Liver (tissue), 3 donors: ENCODE data around the gene TPPP.

Experiments
- FOXA1 ChIP-seq: IDR thresholded peaks from 2 replicates; pipeline ENCODE4 v1.6.1; 2016; ENCODE audit warnings: antibody characterized with exemption
- JUND ChIP-seq, 2 donors: IDR thresholded peaks; 2 replicates each; pipeline ENCODE4 v1.6.1; 2016; ENCODE audit warnings: antibody characterized with exemption in 2 of 2
- NR2F2 ChIP-seq: IDR thresholded peaks from 2 replicates; pipeline ENCODE4 v1.6.1; 2016; ENCODE audit warnings: antibody characterized with exemption
- RAD21 ChIP-seq, 2 donors: IDR thresholded peaks; 2 replicates each; pipeline ENCODE4 v1.6.1; 2016; ENCODE audit warnings: antibody characterized with exemption in 2 of 2, mild to moderate bottlenecking in 2 of 2
- RXRA ChIP-seq, 2 donors: IDR thresholded peaks; 2 replicates each; pipeline ENCODE4 v1.6.1; 2017 to 2018; ENCODE audit warnings: antibody characterized with exemption in 2 of 2, mild to moderate bottlenecking in 1 of 2
- SP1 ChIP-seq: IDR thresholded peaks from 2 replicates; pipeline ENCODE4 v1.6.1; 2018; ENCODE audit warnings: antibody characterized with exemption, mild to moderate bottlenecking
- TAF1 ChIP-seq: conservative IDR thresholded peaks from 2 replicates; pipeline ENCODE4 v1.6.1; 2016; ENCODE audit warnings: antibody characterized with exemption, mild to moderate bottlenecking
- YY1 ChIP-seq: IDR thresholded peaks from 2 replicates; pipeline ENCODE4 v1.6.1; 2016; ENCODE audit warnings: antibody characterized with exemption, mild to moderate bottlenecking
- TF ChIP-seq, protein P1 (sequence below): fragments of 150-350 bp; IDR thresholded peaks from 2 replicates; pipeline ENCODE4 v1.5.1; 2017; ENCODE audit warnings: improper control_type of control experiment, low read depth, low read length; ENCODE audit not compliant: missing input control
- TF ChIP-seq, protein P2 (sequence below): IDR thresholded peaks from 2 replicates; pipeline ENCODE4 v1.6.1; 2016; ENCODE audit warnings: antibody characterized with exemption
- TF ChIP-seq, protein P3 (sequence below): IDR thresholded peaks from 2 replicates; pipeline ENCODE4 v1.6.1; 2016; ENCODE audit warnings: antibody characterized with exemption, mild to moderate bottlenecking
- TF ChIP-seq, protein P4 (sequence below): IDR thresholded peaks from 2 replicates; pipeline ENCODE4 v1.6.1; 2016; ENCODE audit warnings: antibody characterized with exemption
- TF ChIP-seq, protein P5 (sequence below): IDR thresholded peaks from 2 replicates; pipeline ENCODE4 v1.6.1; 2016; ENCODE audit warnings: antibody characterized with exemption
- donor health status: healthy.
- donor health status: healthy.

DNA sequence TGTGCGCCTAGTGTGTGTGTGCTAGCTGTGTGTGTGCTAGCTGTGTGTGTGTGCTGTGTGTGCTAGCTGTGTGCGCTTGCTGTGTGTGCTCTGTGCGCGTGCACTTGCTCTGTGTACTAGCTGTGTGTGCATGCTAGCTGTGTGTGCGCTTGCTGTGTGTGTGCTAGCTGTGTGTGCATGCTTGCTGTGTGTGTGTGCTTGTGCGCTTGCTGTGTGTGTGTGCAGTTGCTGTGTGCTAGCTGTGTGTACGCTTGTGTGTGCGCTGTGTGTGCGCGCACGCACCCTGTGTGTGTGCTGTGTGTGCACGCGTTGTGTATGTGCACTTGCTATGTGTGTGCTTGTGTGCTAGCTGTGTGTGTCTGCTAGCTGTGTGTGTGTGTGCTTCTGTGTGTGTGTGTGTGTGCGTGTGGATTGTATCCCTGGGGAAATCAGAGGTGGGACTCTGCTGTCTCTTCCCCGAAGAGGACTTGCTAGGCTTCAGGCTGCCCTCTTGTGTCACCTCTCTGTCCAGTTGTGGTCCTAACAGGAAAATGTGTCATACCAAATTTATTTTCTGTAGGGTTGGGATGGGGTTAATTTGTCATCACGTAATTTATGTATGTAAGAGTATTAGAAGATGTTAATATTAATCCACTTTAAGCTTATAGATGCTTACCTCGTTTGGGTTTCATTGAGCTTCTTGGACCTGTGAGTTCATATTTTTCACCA lies 38.9 kb downstream of the TPPP start:
- TF ChIP-seq, protein P1, sequence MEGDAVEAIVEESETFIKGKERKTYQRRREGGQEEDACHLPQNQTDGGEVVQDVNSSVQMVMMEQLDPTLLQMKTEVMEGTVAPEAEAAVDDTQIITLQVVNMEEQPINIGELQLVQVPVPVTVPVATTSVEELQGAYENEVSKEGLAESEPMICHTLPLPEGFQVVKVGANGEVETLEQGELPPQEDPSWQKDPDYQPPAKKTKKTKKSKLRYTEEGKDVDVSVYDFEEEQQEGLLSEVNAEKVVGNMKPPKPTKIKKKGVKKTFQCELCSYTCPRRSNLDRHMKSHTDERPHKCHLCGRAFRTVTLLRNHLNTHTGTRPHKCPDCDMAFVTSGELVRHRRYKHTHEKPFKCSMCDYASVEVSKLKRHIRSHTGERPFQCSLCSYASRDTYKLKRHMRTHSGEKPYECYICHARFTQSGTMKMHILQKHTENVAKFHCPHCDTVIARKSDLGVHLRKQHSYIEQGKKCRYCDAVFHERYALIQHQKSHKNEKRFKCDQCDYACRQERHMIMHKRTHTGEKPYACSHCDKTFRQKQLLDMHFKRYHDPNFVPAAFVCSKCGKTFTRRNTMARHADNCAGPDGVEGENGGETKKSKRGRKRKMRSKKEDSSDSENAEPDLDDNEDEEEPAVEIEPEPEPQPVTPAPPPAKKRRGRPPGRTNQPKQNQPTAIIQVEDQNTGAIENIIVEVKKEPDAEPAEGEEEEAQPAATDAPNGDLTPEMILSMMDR: no peak
- TF ChIP-seq JUND (IDR thresholded peaks at IDR 0.05) (no peak), YY1 (no peak), RXRA (IDR thresholded peaks at IDR 0.05) (no peak), TAF1 (no peak), RAD21 (IDR thresholded peaks at IDR 0.05) (no peak), SP1 (no peak), NR2F2 (no peak), FOXA1 (no peak)
- TF ChIP-seq, protein P2, sequence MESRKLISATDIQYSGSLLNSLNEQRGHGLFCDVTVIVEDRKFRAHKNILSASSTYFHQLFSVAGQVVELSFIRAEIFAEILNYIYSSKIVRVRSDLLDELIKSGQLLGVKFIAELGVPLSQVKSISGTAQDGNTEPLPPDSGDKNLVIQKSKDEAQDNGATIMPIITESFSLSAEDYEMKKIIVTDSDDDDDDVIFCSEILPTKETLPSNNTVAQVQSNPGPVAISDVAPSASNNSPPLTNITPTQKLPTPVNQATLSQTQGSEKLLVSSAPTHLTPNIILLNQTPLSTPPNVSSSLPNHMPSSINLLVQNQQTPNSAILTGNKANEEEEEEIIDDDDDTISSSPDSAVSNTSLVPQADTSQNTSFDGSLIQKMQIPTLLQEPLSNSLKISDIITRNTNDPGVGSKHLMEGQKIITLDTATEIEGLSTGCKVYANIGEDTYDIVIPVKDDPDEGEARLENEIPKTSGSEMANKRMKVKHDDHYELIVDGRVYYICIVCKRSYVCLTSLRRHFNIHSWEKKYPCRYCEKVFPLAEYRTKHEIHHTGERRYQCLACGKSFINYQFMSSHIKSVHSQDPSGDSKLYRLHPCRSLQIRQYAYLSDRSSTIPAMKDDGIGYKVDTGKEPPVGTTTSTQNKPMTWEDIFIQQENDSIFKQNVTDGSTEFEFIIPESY: no peak
- TF ChIP-seq, protein P3, sequence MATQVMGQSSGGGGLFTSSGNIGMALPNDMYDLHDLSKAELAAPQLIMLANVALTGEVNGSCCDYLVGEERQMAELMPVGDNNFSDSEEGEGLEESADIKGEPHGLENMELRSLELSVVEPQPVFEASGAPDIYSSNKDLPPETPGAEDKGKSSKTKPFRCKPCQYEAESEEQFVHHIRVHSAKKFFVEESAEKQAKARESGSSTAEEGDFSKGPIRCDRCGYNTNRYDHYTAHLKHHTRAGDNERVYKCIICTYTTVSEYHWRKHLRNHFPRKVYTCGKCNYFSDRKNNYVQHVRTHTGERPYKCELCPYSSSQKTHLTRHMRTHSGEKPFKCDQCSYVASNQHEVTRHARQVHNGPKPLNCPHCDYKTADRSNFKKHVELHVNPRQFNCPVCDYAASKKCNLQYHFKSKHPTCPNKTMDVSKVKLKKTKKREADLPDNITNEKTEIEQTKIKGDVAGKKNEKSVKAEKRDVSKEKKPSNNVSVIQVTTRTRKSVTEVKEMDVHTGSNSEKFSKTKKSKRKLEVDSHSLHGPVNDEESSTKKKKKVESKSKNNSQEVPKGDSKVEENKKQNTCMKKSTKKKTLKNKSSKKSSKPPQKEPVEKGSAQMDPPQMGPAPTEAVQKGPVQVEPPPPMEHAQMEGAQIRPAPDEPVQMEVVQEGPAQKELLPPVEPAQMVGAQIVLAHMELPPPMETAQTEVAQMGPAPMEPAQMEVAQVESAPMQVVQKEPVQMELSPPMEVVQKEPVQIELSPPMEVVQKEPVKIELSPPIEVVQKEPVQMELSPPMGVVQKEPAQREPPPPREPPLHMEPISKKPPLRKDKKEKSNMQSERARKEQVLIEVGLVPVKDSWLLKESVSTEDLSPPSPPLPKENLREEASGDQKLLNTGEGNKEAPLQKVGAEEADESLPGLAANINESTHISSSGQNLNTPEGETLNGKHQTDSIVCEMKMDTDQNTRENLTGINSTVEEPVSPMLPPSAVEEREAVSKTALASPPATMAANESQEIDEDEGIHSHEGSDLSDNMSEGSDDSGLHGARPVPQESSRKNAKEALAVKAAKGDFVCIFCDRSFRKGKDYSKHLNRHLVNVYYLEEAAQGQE: no peak
- TF ChIP-seq, protein P4, sequence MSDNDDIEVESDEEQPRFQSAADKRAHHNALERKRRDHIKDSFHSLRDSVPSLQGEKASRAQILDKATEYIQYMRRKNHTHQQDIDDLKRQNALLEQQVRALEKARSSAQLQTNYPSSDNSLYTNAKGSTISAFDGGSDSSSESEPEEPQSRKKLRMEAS: no peak
- TF ChIP-seq, protein P5, sequence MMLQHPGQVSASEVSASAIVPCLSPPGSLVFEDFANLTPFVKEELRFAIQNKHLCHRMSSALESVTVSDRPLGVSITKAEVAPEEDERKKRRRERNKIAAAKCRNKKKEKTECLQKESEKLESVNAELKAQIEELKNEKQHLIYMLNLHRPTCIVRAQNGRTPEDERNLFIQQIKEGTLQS: no peak
